ENCODE results near the gene POLR2E.

DNA sequence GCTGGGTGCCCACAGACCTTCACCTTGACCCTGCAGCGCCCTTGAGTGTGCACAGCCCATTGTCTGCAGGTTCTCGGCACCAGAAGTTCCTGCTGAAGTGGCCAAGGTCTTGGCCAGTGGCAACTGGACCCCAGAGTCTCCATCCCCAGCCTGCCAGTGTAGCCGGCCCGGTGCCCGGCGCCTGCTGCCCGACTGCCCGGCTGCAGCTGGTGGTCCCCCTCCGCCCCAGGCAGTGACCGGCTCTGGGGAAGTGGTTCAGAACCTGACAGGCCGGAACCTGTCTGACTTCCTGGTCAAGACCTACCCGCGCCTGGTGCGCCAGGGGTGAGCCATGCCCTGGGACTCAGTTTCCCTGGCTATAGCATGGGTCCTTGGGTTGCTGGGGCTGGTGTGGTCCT, 40.1 kb downstream of the POLR2E start:
- TF ChIP-seq, protein P1, sequence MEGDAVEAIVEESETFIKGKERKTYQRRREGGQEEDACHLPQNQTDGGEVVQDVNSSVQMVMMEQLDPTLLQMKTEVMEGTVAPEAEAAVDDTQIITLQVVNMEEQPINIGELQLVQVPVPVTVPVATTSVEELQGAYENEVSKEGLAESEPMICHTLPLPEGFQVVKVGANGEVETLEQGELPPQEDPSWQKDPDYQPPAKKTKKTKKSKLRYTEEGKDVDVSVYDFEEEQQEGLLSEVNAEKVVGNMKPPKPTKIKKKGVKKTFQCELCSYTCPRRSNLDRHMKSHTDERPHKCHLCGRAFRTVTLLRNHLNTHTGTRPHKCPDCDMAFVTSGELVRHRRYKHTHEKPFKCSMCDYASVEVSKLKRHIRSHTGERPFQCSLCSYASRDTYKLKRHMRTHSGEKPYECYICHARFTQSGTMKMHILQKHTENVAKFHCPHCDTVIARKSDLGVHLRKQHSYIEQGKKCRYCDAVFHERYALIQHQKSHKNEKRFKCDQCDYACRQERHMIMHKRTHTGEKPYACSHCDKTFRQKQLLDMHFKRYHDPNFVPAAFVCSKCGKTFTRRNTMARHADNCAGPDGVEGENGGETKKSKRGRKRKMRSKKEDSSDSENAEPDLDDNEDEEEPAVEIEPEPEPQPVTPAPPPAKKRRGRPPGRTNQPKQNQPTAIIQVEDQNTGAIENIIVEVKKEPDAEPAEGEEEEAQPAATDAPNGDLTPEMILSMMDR (IDR thresholded peaks at IDR 0.05), result no peak
- TF ChIP-seq EP300 (IDR thresholded peaks at IDR 0.05) (no peak), POLR2AphosphoS5 (IDR thresholded peaks at IDR 0.05) (no peak), POLR2A (IDR thresholded peaks at IDR 0.05) (no peak)
